DOHH2 (cell line): Measurements from ENCODE around the gene ZNF813.
"Not testable (repeated sequence)": the region's sequence is repeated elsewhere in the genome, so short reads cannot be mapped to it uniquely, and the experiment has no call there.

Experiments
- H3F3A ChIP-seq: fragments of 200-600 bp; sonication (generic), shearing (Covaris generic); 2 replicates; pipeline ENCODE4 v1.6.0; 2016; ENCODE audit warnings: antibody characterized with exemption, mild to moderate bottlenecking; ENCODE audit not compliant: control insufficient read depth, insufficient read depth
- H3K27ac ChIP-seq: fragments of 200-600 bp; sonication (generic); 2 replicates; pipeline ENCODE4 v1.5.1; 2014; ENCODE audit warnings: low read depth, mild to moderate bottlenecking, low read length, moderate library complexity
- H3K27me3 ChIP-seq: fragments of 200-600 bp; sonication (generic); 2 replicates; pipeline ENCODE4 v1.6.1; 2014; ENCODE audit warnings: mild to moderate bottlenecking, low read length, mixed read lengths; ENCODE audit not compliant: control insufficient read depth
- H3K36me3 ChIP-seq: fragments of 200-600 bp; sonication (generic); 2 replicates; pipeline ENCODE4 v1.6.1; 2014; ENCODE audit warnings: mild to moderate bottlenecking, low read length, moderate library complexity, mixed read lengths; ENCODE audit not compliant: control insufficient read depth
- H3K4me1 ChIP-seq: fragments of 200-600 bp; sonication (generic); 2 replicates; pipeline ENCODE4 v1.6.1; 2014; ENCODE audit warnings: mild to moderate bottlenecking, low read length, mixed read lengths; ENCODE audit not compliant: control insufficient read depth
- H3K4me2 ChIP-seq: fragments of 200-600 bp; sonication (generic); 2 replicates; pipeline ENCODE4 v1.6.0; 2014; ENCODE audit warnings: mild to moderate bottlenecking, low read length, moderate library complexity
- H3K4me3 ChIP-seq: fragments of 200-600 bp; sonication (generic); 2 replicates; pipeline ENCODE4 v1.5.1; 2014; ENCODE audit warnings: mild to moderate bottlenecking, low read length, mixed read lengths
- H3K79me2 ChIP-seq: fragments of 200-600 bp; sonication (generic); 2 replicates; pipeline ENCODE4 v1.6.1; 2014; ENCODE audit warnings: mild to moderate bottlenecking, low read length, mixed read lengths; ENCODE audit not compliant: control insufficient read depth
- H3K9me2 ChIP-seq: fragments of 200-600 bp; sonication (generic); replicated peaks from 2 replicates; pipeline ENCODE4 v1.6.1; 2014; ENCODE audit warnings: mild to moderate bottlenecking, low read length, mixed read lengths; ENCODE audit not compliant: control insufficient read depth
- H3K9me3 ChIP-seq: fragments of 200-600 bp; sonication (generic); 2 replicates; pipeline ENCODE4 v1.6.1; 2014; ENCODE audit warnings: antibody characterized with exemption, low read length, mixed read lengths; ENCODE audit not compliant: control insufficient read depth, insufficient read depth
- H4K20me1 ChIP-seq: fragments of 200-600 bp; sonication (generic); 2 replicates; pipeline ENCODE4 v1.6.0; 2014; ENCODE audit warnings: low read depth, mild to moderate bottlenecking, antibody characterized with exemption, low read length, moderate library complexity; ENCODE audit not compliant: control insufficient read depth, insufficient read depth
- EZH2phosphoT487 ChIP-seq: fragments of 200-600 bp; sonication (generic); IDR thresholded peaks from 2 replicates; pipeline ENCODE4 v1.6.1; 2017; ENCODE audit warnings: borderline replicate concordance, mild to moderate bottlenecking, antibody characterized with exemption, low read length, moderate library complexity, mixed read lengths
- TF ChIP-seq, protein P1 (sequence below): fragments of 200-600 bp; sonication (generic); IDR thresholded peaks from one replicate; pipeline ENCODE4 v1.5.1; 2014; ENCODE audit warnings: antibody characterized with exemption, mild to moderate bottlenecking, low read depth, low read length; ENCODE audit not compliant: poor library complexity, severe bottlenecking

ZNF813 gene

DNA sequence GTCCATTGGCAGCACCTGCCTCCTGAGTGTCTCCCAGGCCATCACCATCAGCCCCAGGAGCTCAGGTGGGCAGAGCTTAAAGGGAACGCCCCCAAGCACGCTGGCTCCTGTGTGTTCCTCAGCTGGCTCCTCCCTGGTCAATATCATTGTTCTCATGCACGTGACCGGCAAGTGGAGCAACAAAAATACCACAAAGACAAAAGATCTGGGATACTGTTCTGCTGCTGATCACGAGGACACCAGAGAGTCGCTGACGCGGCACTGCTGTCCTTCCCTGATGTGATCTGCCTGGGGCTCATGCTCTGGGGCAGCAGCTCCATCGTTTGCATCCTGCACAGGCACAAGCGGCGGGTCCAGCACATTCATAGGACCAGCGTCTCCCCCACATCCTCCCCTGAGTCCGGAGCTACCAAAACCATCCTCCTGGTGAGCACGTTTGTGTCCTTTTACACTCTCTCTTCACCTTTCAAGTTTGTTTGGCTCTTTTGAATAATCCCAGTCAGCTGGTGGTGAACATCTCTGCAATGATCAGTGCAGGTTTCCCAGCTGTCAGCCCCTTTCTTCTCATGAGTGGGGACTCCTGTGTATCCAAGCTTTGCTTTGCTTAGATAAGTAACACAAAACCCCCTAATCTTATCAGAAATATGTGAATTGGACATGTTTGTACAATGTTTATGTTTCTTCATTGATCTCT, 36.3 kb downstream of the ZNF813 start:
- not testable (repeated sequence) for H3K9me2 ChIP-seq, H3K27ac ChIP-seq, H3K79me2 ChIP-seq, H4K20me1 ChIP-seq, H3K27me3 ChIP-seq, H3F3A ChIP-seq, H3K9me3 ChIP-seq, H3K4me2 ChIP-seq, H3K36me3 ChIP-seq, H3K4me3 ChIP-seq, H3K4me1 ChIP-seq

DNA sequence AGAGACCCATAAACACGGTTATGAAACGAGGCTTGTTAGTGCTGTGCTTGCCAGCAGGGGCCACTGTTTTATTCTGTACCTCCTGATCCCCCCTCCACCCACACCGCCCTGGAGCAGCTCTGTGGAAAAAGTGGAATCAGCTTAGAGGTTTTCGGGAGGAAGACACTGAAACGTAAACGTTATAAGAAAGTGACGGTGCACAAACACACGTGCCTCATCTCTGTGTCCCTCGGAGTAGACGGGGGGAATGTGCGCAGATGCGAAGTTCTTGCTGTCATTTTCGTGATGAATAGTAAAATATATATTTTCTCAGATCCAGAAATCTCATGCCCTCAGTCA, 36.8 kb downstream of the ZNF813 start:
- H3K9me3 ChIP-seq, H3K4me2 ChIP-seq, H3K4me3 ChIP-seq: not testable (repeated sequence)

DNA sequence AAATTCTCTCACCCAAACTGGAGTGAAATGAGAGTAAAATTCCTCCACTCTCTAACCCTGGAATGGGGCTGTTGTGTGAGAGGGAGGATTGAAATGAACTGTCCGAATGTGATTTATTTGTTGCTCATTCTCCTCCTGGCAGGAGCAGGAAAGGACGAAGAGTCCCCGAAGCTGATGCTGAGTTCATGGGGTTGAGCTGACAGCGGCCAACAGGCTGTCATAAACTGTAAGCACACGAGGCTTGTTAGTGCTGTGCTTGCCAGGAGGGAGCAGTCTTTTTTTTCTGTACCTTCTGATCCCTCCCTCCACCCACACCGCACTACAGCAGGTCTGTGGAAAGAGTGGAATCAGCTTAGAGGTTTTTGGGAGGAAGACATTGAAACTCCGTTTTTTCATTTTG, 37.4 kb downstream of the ZNF813 start:
- H3K27me3 ChIP-seq = no peaks in the 10 kb centered on the region
- peaks cover 7% of the 10 kb centered on the region; the same call in 1 of the 2 replicates for H3K9me3 ChIP-seq
- no peaks in the 10 kb centered on the region for H3F3A ChIP-seq
- H3K36me3 ChIP-seq = no peaks in the 10 kb centered on the region
- no peak overlapping the region for H3K4me2 ChIP-seq
- TF ChIP-seq, protein P1, sequence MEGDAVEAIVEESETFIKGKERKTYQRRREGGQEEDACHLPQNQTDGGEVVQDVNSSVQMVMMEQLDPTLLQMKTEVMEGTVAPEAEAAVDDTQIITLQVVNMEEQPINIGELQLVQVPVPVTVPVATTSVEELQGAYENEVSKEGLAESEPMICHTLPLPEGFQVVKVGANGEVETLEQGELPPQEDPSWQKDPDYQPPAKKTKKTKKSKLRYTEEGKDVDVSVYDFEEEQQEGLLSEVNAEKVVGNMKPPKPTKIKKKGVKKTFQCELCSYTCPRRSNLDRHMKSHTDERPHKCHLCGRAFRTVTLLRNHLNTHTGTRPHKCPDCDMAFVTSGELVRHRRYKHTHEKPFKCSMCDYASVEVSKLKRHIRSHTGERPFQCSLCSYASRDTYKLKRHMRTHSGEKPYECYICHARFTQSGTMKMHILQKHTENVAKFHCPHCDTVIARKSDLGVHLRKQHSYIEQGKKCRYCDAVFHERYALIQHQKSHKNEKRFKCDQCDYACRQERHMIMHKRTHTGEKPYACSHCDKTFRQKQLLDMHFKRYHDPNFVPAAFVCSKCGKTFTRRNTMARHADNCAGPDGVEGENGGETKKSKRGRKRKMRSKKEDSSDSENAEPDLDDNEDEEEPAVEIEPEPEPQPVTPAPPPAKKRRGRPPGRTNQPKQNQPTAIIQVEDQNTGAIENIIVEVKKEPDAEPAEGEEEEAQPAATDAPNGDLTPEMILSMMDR = no peak
- no peak for TF ChIP-seq EZH2phosphoT487
- H4K20me1 ChIP-seq = no peaks in the 10 kb centered on the region
- no peak overlapping the region for H3K4me3 ChIP-seq
- H3K9me2 ChIP-seq = no peaks in the 10 kb centered on the region
- H3K79me2 ChIP-seq = no peaks in the 10 kb centered on the region
- no peak overlapping the region for H3K27ac ChIP-seq
- H3K4me1 ChIP-seq = no peaks in the 10 kb centered on the region

More for the DNA sequence above, 36.8 kb downstream of the ZNF813 start:
- not testable (repeated sequence) for H3K4me1 ChIP-seq, H3K9me2 ChIP-seq, H3K36me3 ChIP-seq, H3K79me2 ChIP-seq, H3K27me3 ChIP-seq, H4K20me1 ChIP-seq, H3K27ac ChIP-seq, H3F3A ChIP-seq

DNA sequence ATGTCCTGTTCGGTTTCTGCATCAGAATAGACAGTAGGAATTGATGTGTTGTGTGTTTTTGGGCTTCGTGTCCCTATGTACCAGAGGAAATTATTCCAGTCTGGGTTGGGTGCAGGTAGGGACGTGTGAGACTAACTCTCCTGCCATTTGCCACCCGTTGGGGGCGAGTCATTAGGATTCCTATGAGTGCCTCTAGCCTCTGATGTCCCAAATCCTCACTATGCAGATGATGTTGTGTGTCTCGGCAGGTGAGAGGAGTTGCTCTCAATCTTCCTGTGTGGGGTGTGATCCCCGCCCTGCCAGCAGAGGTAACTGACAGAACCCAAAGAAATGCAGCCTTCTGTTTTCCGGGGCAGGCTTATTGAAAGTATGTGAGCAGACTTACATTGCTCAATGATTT, 39.2 kb downstream of the ZNF813 start:
- H3K9me3 ChIP-seq = peaks cover 9% of the 10 kb centered on the region; the same call in 1 of the 2 replicates
- no peaks in the 10 kb centered on the region for H3F3A ChIP-seq
- H3K27ac ChIP-seq = no peak overlapping the region
- no peaks in the 10 kb centered on the region for H3K79me2 ChIP-seq
- no peaks in the 10 kb centered on the region for H3K9me2 ChIP-seq
- no peak overlapping the region for H3K4me3 ChIP-seq
- no peaks in the 10 kb centered on the region for H4K20me1 ChIP-seq
- TF ChIP-seq, protein P1 = no peak
- no peak for TF ChIP-seq EZH2phosphoT487
- H3K4me1 ChIP-seq = no peaks in the 10 kb centered on the region
- H3K27me3 ChIP-seq = no peaks in the 10 kb centered on the region
- no peak overlapping the region for H3K4me2 ChIP-seq
- H3K36me3 ChIP-seq = no peaks in the 10 kb centered on the region
